Hematopoietic multipotent progenitor cell treated with erythropoietin and hydrocortisone succinate and interleukin-3 and kit ligand, for 15 days (in vitro differentiated cells): ENCODE data around the gene SDHA.

Experiments
- DNase-seq: peaks from one replicate; pipeline ENCODE4 v3.0.0-alpha.2; 2015; ENCODE audit warnings: low spot score

SDHA gene

DNA sequence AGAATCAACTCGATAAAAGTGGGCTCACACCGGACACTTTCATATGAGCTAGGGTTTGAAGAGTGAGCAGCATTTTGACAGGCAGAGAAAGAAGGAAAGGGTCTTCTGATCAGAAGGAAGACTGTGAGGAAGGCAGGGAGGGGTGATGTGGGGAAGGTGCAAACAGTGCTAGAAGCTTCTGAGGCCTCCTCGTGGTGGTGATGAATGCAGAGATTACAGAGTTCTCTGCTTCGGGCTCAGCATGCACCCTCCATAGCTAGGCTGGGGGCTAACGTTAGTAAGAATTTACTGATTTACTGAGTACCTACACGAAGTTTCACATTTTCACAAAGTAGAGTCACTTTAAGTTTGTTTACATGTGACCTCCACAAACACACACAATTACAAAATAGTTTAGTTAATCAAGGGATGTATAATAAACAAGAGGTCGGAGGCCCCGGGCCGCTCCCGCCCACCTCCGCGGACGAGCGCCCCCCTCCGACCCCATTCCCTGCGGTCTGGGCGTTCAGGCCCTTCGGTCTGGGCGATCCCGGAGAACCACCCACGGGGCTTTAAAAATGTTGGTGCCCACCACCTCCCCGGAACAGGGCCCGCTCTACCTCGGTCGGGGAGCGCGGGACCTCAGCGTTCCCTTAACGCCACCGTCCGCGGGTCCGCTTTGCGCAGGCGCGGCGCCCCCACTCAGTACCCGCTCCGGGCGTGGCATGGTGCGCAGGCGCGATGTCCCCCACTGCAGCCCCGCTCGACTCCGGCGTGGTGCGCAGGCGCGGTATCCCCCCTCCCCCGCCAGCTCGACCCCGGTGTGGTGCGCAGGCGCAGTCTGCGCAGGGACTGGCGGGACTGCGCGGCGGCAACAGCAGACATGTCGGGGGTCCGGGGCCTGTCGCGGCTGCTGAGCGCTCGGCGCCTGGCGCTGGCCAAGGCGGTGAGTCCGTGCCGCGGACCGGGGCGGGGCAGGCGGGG, at the start of gene SDHA, which contains the start of gene CCDC127:
SDHA (plus strand) TSS at position 827 of the 963 bp plus-strand sequence; CDS start at position 863, 36 bp downstream.
CCDC127 (minus strand) TSS at position 660 of the 963 bp plus-strand sequence. CDS start 1,304 bp downstream, outside the sequence.
- DNase-seq: peak; percentile 86

DNA sequence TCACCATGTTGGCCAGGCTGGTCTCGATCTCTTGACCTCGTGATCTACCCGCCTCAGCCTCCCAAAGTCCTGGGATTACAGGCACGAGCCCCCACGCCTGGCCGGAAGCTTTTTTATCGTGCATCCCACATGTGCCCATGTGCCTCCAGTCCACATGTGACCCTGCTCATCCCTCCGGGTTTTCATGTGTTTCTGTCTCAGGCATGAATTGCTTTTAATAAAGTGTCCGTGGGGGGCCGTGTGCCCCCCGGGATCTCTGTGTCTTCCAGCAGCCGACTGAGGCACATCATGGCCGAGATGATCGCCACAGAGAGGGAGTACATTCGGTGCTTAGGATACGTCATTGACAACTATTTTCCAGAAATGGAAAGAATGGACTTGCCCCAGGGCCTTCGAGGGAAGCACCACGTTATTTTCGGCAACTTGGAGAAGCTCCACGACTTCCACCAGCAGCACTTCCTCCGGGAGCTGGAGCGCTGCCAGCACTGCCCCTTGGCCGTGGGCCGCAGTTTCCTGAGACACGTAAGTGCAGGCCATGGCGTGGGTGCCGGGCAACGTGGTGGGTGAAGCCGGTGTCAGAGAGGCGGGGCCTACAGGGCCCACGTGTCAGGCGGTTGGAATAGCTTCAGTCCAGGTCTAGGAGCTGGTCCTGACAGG, 48.9 kb upstream of the SDHA start:
- DNase-seq: no peak

DNA sequence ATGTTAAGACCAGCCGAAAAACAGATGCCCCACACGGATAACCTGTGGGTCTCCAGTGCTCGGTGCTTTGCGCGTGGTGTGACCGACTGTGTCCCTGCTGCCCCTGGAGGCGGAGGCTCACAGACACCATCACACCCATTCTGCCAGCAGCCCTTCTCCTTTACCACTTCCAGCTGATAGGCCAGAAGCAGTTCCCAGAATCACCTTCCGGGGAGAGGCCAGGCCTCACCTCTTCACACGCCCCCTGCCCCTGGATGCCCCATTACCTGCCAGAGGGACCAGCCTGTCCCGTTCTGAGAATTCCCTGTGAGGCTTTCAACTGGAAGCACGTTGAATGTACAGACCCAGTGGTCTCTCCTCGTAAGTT, 48.4 kb upstream of the SDHA start:
- DNase-seq: no peak

DNA sequence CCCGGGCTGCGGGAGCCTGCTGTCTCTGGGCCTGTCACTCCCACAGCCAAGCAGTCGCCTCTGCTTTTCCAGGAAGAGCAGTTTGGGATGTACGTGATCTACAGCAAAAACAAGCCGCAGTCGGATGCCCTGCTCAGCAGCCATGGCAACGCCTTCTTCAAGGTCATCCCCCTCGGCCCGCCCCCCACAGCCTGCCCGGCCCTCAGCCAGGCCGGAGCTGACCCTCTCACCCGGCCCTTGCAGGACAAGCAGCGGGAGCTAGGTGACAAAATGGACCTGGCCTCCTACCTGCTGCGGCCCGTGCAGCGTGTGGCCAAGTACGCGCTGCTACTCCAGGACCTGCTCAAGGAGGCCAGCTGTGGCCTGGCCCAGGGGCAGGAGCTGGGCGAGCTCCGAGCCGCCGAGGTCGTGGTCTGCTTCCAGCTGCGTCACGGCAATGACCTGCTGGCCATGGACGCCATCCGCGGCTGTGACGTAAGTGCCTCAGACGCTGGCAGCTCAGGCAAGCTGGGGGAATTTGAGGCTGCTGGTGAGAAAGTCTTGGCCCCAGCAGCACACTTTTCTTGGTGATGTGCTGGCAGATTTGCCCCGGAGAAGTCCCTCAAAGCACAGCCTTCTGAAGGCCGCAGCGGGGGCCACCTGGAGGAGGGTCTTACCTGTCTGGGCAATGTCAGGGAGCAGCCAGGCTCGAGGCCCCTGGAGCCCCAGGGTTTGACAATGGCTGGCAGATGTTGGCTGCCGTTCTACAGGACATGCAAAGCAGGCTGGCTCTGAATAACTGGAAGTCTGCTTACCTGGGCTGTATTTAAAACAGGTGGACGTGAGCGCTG, 46.9 kb upstream of the SDHA start:
- no peak for DNase-seq

DNA sequence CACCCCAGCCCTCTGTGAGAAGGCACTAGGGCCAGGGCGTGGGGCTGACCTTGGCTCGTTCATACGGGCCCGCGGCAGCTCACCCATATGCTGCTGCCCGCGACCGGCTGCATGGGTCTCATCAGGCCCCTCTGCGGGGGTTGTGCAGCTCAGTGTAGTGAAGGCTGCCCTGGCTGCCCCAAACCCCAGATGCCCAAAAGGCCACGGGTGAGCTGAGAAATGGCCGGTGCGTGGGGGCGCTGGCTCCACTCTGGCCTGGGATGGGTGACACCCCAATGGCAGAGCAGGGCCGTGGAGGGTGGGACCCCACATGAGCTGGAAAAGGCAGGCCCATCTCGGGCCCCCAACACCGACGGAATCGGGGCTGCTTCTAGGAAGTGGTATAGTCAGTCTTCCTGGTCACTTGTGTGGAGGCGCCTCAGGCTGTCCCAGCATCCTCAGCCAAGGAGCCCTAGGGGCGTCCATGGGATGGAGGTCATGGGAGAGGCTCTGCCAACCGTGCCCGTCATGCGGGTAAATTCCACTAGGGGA, 46.3 kb upstream of the SDHA start:
- DNase-seq: no peak

DNA sequence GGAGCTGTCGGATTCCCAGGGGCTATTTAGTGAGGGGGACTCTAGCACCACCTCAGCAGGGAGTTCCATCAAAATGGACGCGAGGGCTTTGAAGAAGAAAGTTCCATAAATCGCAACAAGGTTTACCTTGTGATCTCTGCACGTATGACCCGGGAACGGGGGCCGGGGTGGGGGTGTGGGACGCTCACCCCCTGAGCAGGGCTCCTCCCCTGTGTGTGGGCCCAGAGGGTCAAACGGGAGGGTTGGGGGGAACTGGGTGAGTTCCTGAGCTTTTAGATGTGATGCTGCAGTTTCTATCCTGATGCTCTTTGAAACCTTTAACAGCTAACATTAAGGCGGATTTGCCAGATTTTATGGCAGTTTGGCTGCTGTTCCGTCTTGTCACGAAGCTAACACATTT, 45.7 kb upstream of the SDHA start:
- DNase-seq: no peak

DNA sequence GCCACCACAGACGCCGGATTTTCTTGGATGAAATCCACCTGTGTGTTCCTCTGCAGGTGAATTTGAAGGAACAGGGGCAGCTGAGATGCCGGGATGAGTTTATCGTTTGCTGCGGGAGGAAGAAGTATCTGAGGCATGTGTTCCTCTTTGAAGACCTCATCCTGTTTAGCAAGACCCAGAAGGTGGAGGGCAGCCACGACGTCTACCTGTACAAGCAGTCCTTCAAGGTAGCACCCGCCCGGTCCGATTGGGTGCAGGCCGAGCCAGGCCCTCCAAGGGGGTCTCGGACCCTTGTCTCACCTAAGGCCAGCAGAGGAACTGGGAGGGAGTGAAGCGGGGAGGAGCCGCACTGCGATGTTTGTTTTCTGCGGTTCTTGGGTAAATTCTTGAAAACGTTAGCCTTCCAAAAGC, 45.3 kb upstream of the SDHA start:
- no peak for DNase-seq

DNA sequence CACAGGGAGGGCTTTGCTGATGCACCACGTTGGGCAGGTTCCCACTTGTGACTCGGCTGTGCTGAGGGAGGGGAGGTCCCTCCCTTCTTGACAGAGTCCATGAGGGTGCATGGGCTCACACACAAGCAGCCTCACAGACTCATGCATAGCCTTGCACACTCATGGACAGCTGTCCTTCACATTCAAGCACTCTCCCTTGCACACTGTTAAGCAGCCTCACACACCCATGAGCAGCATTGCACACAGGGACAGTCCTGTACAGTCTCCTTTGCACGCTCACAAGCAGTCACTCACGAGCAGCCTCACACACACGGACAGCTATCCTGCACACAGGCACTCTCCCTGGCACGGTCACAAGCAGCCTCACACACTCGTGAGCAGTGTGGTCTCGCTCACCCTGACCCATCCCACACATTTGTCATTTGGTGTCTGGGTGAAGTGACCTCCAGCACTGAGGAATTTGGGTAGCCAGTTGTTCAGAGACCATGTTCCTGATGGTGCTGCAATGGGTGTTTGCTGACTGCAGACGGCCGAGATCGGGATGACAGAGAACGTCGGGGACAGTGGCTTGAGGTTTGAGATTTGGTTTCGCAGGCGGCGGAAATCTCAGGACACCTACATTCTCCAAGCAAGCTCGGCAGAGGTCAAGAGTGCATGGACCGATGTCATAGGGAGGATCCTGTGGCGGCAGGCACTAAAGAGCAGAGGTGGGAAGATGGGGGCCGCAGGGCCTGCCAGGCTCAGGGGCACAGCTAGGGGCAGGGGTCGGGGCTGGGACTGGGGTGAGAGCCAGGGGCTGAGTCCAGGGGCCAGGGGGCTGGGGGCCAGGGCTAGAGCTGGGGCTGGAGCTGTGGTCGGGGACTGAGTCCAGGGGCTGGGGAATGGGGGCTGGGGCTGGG, 44.5 kb upstream of the SDHA start:
- DNase-seq: no peak

DNA sequence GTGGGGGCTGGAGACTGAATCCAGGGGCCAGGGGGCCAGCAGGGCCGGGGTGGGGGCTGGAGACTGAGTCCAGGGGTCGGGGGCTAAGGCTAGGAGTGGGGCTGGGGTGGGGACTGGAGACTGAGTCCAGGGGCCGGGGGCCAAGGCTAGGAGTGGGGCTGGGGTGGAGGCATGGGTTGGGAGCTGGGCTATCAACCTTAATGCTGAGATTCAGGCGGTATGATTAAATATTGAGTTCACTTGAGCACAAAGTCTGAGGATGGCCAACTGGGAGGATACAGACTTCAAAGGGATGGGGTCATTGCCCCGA, 43.9 kb upstream of the SDHA start:
- no peak for DNase-seq

DNA sequence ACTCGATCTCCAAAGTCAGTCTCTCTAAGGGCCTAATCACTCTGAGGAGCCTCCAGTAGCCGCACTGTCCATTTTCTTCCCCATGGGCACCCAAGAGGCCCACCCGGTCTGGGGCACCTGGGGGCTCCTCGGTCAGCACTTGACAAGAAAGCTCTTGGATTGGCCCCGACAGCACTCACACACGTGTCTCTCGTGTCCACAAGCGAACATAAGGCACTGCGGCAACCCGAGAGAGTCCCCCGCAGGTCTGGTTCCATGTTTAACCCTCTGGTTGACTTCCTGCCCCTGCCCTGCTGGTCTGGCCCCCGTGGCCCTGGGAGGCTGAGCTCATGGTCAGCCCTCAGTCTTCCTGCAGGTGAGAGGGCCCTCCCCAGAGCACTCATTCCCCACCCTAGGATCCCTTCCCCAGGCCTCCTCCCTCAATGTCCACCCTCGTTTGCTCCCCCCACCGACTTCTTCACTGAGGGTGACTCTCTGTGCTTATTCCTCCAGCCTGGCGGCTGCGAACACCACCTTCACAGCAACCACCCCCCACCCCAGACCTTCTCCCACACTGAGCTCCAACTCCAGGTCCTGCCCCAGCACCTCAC, 43.1 kb upstream of the SDHA start:
- no peak for DNase-seq

DNA sequence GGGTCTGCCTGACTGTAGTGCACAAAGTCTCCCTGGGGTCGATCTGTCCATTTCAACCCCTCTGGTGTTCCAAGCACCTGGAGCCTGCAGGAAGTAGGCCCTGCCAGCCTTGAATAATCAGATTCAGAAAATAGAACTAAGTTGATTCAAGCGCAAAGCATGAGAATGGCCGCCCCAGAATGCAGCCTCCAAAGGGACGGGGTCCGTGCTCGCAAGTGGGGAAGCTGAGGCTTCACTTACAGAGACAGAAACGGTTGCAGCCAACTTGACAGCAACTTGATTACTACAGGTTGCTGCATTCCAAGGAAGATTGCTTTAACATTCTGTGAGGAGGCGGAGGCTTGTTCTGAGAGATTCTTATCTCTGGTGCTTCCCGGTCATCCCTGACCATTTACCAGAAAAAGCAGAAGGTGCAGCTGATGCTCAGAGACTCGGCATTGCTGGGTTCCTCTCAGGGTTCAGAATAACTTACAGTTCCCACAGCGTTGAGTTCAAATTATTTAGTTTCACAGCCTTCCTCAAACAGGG, 41.8 kb upstream of the SDHA start:
- DNase-seq: no peak

DNA sequence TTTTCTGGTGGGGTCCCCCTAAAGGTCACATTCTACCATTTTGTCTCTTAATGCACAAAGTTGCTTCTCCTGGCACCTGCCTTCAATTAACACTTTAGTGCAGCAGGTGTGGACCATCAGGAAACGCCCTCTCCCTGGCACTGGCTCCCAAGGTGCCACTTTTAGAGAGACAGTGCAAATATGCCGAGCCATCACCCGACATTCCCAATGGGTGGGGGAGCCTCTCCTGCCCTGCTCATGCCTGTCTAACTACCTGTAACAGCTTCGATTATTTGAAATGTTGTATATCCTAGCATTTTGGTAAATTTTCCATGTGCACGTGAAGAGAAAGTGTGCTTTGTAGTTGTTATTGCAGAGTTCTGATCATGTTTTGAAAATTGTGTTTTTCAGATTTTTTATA, 40.0 kb upstream of the SDHA start:
- no peak for DNase-seq

DNA sequence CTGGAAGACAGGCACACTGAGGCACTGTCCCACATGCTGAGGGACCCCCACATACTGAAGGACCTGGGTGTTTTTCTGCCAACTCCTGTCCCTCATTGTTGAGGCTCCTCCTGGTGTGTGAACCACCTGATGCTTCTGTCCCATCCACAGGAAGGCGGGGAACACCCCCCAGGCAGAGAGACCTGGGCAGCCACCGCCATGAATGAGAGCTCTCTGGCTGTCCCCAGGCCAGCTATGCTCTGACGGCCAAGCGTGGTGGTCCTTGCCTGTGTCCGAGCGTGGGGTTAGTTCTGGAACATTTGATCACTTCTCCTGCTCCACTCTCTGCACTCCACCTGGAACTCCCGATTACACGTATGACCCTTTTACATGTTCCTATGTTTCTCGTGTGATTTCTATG, 38.7 kb upstream of the SDHA start:
- no peak for DNase-seq

DNA sequence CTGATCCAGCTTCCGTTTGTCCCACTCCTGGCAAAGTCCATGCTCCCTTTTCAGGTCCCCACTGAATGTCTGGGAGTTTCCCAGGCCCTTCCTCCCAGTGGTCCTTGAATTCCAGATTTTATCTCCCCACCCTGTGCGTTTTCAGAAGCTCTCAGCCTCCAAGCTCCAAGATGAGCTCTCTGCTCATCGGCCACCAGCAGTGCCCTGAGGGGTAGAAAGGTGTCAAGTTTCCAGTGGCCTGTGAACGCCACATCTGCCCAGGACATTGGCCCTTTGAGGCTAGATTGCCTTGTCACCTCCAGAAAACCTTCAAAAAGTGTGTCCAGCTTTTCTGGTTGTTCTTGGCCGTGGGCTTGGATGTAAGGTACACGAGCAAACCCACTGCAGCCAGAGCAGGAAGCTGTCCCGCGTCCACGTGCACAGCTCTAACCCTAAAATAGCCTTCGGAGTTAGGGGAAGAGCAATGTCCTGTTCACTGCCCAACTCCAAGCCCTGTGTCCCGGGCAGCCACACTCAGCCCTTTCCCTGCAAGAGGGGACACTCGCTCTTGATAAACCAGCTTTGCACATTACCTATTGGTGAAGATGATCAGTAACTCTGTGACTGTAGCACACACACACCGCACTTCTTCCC, 37.7 kb upstream of the SDHA start:
- DNase-seq: no peak

DNA sequence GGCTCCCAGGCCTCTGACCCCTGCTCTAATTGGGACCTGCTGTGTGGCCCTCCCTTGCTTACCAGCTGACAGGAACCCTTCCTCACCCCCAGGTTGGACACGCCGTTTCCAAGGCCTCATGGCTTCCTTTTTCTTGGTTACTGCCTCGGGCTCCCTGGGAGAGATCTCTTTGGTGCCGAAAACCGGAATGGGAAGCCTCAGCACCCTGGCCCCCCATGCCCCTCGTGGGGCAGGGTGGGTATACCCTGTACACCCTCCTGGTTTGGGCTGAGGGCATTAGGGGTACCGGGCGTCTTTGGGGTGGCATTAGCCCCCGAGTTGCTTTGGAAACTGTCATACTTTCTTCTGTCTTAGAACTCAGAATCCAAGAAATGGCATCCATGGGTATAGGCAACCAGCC, 37.0 kb upstream of the SDHA start:
- DNase-seq: no peak

DNA sequence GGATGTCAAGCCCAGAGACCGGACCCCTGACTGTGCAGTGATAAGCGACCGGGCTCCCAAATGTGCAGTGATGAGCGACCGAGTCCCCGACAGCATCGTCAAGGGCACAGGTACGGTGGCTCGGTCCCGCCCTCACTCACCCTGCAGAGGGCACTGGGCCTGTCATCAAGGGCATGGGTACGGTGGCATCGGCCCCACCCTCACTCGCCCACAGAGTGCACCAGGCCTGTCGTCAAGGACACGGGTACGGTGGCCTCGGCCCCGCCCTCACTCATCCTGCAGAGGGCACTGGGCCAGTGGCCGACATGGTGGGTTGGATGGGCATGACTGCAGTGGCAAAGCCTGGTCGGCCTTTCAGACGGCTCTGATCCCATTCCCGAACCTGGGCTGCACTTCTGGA, 36.6 kb upstream of the SDHA start:
- DNase-seq: no peak

DNA sequence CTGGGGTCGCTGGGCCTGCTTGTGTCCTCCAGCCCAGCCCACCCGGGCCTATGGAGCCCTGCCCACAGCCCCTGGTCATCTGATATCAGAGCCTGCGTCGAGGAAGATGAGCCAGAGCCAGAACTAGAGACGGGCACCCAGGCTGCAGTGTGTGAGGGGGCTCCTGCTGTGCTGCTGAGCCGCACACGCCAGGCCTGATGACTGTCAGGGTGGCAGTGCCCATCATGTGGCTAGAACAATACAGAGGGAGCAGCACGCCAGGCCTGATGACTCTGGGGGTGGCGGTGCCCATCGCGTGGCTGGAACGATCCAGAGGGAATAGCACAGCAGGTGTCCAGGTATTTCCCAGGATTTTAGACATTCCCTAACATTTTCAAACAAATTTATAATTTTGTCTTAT, 36.0 kb upstream of the SDHA start:
- DNase-seq: no peak

DNA sequence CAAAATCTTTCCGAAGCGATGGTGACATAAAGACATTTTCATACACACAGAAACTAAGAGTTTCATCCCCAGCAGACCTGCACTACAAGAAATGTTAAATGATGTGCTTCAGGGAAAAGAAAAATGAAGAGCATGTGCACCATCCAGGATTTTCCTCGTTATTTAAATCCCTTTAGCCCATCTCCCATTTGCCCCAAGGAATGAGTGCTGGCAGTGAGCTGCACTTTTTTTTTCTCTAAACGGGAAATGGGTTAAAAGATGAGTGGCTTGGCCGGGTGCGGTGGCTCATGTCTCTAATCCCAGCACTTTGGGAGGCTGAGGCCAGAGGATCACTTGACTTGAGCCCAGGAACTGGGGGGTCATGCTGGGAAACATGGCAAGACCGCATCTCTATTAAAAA, 33.6 kb upstream of the SDHA start:
- no peak for DNase-seq

DNA sequence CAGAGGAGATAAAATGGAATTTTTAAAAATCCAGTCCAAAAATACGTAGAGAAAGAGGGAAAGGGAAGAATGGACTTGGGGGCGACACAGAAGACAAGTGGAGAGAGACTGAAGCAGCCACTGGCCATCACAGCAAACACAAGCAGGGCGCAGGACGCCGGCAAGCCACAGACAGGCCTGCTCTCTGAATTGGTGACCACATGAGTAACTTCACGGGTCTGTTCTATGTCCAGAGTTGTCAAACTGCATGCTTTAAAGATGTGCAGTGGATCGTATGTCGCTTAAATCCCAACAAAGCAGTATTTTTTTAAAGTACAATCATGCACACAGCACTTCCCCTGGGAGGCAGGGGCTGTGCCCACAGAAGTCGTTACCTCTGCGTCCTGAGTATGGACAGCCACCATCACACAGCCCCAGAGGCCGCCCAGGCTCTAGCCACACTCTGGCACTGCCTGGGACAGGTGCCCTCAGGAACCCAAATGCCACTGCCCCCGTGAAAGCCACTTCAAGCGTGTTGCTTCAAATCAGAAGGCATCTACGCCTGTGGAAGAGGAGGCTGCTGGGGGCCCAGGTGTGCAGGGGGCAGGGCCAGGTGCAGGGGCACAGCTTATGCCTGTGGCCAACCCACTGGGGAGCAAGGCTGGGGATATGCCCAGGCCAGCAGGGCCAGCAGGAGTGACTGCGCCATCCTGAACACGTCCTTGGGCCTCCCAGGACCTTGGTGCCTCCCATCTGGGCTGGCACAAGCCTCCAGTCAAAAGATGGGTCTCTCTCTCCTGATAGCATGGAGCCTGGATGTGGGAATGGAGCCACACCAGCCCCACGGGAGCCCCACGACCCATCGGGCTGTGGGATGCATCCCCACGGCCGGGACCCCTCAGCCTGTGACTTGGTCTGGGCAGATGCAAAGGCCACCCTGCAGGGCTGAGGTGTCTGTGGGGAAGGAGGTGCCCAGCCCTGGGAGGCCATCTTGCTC, 32.7 kb upstream of the SDHA start:
- DNase-seq: no peak
